ENCODE results near the gene JAZF1. TPM values are rescaled to one million over a fixed set of nuclear protein-coding genes. Genes with fewer than 3 reads are reported as not detected.

The JAZF1 gene
- total RNA-seq, 1 experiment from 2014 or later = 1.5 TPM

DNA sequence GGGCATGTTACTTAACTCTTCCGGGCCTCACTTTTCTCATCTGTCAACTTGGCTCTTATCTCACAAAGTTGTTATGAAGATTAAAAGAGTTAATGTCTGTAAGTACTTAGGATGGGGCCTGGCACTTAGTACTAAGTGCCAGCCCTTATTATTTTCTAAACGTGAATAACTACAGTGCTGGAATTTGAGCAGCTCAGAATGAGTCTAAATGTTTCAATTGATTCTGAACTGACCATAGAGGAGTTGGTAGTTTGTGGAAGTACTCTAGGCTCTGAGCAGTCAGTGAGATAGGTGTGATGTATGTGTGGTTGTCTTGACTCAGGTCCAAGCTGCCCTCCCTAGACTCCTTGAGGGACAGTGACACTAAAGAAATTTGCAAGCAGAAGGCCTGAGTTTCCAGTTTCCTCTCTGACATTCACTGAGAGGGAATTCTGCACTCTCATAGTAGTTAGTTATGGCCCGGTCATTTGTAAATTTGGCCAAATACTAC lies 18.5 kb upstream of the JAZF1 start:
- Histone ChIP-seq H3K9me3 (ENCODE audit: low read depth, low read length, poor library complexity, severe bottlenecking) (no peaks in the 10 kb centered on the region), H3K27ac (ENCODE audit: low read depth, low read length, poor library complexity, severe bottlenecking) (no peak overlapping the region), H3K36me3 (ENCODE audit: insufficient read depth, low read length, poor library complexity, severe bottlenecking) (no peaks in the 10 kb centered on the region), H3K4me1 (ENCODE audit: insufficient read depth, low read length, poor library complexity, severe bottlenecking) (no peaks in the 10 kb centered on the region), H3K27me3 (replicated peaks; ENCODE audit: insufficient read depth, low read depth, low read length, poor library complexity) (no peaks in the 10 kb centered on the region), H3K4me3 (ENCODE audit: low read depth, low read length, poor library complexity, severe bottlenecking) (no peak overlapping the region)
- intact Hi-C loops (cut with micrococcal nuclease; ENCODE audit: unreplicated experiment) = no loop called here
- CTCF ChIA-PET = no interaction called here
- TF ChIP-seq EZH2 (IDR thresholded peaks at IDR 0.05; ENCODE audit: borderline replicate concordance, low read depth, low read length, poor library complexity, severe bottlenecking) = no peak
- TF ChIP-seq, protein P1, sequence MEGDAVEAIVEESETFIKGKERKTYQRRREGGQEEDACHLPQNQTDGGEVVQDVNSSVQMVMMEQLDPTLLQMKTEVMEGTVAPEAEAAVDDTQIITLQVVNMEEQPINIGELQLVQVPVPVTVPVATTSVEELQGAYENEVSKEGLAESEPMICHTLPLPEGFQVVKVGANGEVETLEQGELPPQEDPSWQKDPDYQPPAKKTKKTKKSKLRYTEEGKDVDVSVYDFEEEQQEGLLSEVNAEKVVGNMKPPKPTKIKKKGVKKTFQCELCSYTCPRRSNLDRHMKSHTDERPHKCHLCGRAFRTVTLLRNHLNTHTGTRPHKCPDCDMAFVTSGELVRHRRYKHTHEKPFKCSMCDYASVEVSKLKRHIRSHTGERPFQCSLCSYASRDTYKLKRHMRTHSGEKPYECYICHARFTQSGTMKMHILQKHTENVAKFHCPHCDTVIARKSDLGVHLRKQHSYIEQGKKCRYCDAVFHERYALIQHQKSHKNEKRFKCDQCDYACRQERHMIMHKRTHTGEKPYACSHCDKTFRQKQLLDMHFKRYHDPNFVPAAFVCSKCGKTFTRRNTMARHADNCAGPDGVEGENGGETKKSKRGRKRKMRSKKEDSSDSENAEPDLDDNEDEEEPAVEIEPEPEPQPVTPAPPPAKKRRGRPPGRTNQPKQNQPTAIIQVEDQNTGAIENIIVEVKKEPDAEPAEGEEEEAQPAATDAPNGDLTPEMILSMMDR (conservative IDR thresholded peaks at IDR 0.05; ENCODE audit: low read depth, low read length) = no peak
- no TSS peak for BruUV-seq (replicated peaks)
- POLR2A ChIA-PET (ENCODE audit: low non-redundant PET) = no interaction called here
- no peak for DNase-seq (ENCODE audit: low spot score)

DNA sequence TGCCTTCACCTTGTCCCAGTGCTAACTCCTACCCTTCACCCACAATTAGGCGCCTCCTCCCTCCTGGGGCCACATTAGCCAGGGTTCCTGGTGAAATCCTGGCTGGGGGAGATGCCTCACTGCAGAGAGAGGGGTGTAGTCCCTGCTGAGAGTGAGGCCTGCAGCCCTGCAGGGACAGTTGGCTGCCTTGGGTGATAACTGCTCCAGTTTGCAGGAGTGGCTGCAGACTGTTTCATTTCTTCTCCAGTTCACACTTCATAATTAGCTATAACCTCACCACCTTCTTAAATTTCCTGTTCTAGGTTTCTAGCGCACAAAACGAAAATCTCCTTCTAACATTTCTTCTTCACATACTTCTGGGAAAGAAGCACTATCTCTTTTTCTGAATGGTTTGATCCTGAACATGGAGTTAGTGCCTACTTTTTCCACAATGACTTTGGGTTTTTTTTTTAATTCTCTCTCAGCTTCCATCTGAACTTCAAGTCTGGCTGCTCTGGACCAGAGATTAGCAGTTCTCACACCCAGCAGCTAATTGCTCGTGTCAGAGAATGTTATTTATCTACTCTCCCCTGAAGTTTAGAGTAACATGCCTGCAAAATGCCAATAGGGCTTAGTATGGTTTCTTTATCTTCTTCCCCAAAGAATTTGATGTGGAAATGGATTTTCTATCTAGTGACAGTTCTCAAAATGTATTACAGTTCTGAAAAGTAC lies 15.5 kb upstream of the JAZF1 start:
- no peak overlapping the region for H3K4me3 ChIP-seq (ENCODE audit: low read depth, low read length, poor library complexity, severe bottlenecking)
- ChIA-PET CTCF (no interaction called here), POLR2A (ENCODE audit: low non-redundant PET) (no interaction called here)
- H3K36me3 ChIP-seq (ENCODE audit: insufficient read depth, low read length, poor library complexity, severe bottlenecking) = no peaks in the 10 kb centered on the region
- TF ChIP-seq, protein P1 (conservative IDR thresholded peaks at IDR 0.05; ENCODE audit: low read depth, low read length) = no peak
- no peak for TF ChIP-seq EZH2 (IDR thresholded peaks at IDR 0.05; ENCODE audit: borderline replicate concordance, low read depth, low read length, poor library complexity, severe bottlenecking)
- peaks cover 6% of the 10 kb centered on the region for H3K27me3 ChIP-seq (replicated peaks; ENCODE audit: insufficient read depth, low read depth, low read length, poor library complexity)
- DNase-seq (ENCODE audit: low spot score) = no peak
- no peak overlapping the region for H3K27ac ChIP-seq (ENCODE audit: low read depth, low read length, poor library complexity, severe bottlenecking)
- intact Hi-C loops (cut with micrococcal nuclease; ENCODE audit: unreplicated experiment) = no loop called here
- H3K9me3 ChIP-seq (ENCODE audit: low read depth, low read length, poor library complexity, severe bottlenecking) = no peaks in the 10 kb centered on the region
- no peaks in the 10 kb centered on the region for H3K4me1 ChIP-seq (ENCODE audit: insufficient read depth, low read length, poor library complexity, severe bottlenecking)
- no TSS peak for BruUV-seq (replicated peaks)

DNA sequence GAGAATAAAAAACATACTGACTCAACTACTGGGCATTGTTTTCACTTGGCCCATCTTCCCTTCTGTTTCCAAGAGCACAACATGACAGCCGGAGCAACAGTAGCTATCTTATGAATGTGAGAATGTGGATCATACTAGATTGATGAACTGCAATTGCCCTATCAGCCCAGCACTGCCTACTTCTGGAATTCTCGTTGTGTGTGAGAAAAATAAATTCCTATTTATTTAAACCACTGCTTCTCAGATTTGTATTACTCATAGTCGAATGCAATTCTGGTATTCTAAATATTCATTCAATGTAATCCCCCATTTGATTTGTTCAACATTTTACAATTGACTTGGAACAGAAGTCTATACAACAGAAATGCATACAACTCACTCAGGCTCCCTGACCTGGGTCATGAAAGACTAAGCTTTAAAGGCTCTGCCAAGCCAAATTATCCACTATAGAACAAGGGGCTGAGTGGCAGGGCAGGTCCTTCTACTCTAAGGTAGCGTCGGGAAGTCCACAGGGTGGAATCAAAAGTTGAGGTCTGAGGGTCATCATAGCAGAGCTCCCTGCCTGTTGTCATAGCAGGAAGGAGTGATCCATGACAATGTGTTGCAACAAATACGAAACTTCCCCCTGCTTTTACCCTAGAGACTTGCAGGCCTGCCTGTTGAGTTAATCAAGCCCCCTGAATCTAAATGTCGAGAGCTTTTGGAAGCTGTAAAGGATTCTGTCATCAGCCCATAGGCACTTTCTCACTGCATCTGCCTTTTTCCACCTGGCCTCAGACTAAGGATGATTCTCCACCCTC lies 12.4 kb upstream of the JAZF1 start:
- H3K27me3 ChIP-seq (replicated peaks; ENCODE audit: insufficient read depth, low read depth, low read length, poor library complexity) = peaks cover 13% of the 10 kb centered on the region
- no peaks in the 10 kb centered on the region for H3K4me1 ChIP-seq (ENCODE audit: insufficient read depth, low read length, poor library complexity, severe bottlenecking)
- intact Hi-C loops (cut with micrococcal nuclease; ENCODE audit: unreplicated experiment) = no loop called here
- POLR2A ChIA-PET (ENCODE audit: low non-redundant PET) = no interaction called here
- no peak overlapping the region for H3K4me3 ChIP-seq (ENCODE audit: low read depth, low read length, poor library complexity, severe bottlenecking)
- CTCF ChIA-PET = no interaction called here
- no peaks in the 10 kb centered on the region for H3K9me3 ChIP-seq (ENCODE audit: low read depth, low read length, poor library complexity, severe bottlenecking)
- no peak for TF ChIP-seq EZH2 (IDR thresholded peaks at IDR 0.05; ENCODE audit: borderline replicate concordance, low read depth, low read length, poor library complexity, severe bottlenecking)
- TF ChIP-seq, protein P1 (conservative IDR thresholded peaks at IDR 0.05; ENCODE audit: low read depth, low read length) = no peak
- H3K27ac ChIP-seq (ENCODE audit: low read depth, low read length, poor library complexity, severe bottlenecking) = no peak overlapping the region
- H3K36me3 ChIP-seq (ENCODE audit: insufficient read depth, low read length, poor library complexity, severe bottlenecking) = no peaks in the 10 kb centered on the region
- no TSS peak for BruUV-seq (replicated peaks)
- DNase-seq (ENCODE audit: low spot score) = no peak
